Measurements from ENCODE around the gene B3GNT8. TPM values are rescaled to one million over a fixed set of nuclear protein-coding genes. Genes with fewer than 3 reads are reported as not detected.

The B3GNT8 gene
- total and polyA plus RNA-seq, 9 of the 15 experiments (the other 6 are each of a cell fraction or from before 2014, with no cell fraction given), result 0.11 to 2.9 (median 0.65) TPM; not detected in 2

DNA sequence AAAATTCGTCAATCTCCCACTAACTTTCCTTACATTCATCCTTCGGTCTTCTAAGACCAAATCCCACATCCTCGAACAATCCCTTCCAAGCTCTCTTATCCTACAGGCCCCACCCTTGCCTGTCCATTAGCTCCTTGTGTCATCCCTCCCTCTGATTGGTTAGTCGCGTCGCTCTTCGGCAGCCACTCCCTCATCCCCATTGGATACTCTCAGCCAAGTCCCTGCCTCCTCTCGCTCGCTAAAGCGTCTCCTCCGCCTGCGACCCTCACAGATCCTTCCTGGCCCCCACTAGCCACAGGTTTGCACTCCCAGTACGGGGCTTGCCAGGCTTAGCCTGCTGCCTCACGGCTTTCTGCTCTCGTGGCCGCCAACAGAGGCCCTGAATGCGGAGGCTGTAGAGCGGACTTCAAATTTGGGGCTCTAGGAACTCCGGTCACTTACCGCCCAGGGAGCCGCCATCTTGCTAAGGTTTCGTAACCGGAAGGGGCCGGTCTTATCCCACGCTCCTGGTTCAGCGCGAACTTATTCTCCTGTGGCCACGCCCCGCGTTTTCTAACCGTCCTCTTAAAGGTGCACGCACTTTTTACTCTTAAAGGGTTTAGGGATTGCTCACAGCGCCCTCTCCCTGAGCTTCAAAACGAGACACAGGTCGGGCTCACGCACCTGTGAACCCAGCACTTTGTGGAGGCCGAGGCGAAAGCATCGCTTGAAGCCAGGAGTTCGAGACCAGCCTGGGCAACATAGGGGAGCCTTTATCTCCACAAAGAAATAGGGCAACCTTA is 12.5 kb upstream of the B3GNT8 start, which contains the start of gene DMAC2 (continued):
- TF ChIP-seq TGIF2 (CRISPR knock-in tag; IDR thresholded peaks at IDR 0.05) (no peak), RFX7 (CRISPR knock-in tag; IDR thresholded peaks at IDR 0.05) (no peak), ZNF263 (CRISPR knock-in tag; IDR thresholded peaks at IDR 0.05; ENCODE audit: borderline replicate concordance) (no peak), IRF2 (CRISPR knock-in tag; IDR thresholded peaks at IDR 0.05) (no peak), ZNF695 (CRISPR knock-in tag; IDR thresholded peaks at IDR 0.05) (no peak), CSDE1 (IDR thresholded peaks at IDR 0.05) (no peak), PHB2 (IDR thresholded peaks at IDR 0.05; ENCODE audit: low read depth) (no peak), TAF9B (IDR thresholded peaks at IDR 0.05; ENCODE audit: partially characterized antibody) (peak; percentile 96), RBM39 (optimal IDR thresholded peaks at IDR 0.05; ENCODE audit: low read depth, low read length) (peak; percentile 51), ZBTB9 (CRISPR knock-in tag; IDR thresholded peaks at IDR 0.05) (0 out of 2 replicates have a peak, but pooled peaks have one; percentile 10), CCNT2 (IDR thresholded peaks at IDR 0.05; ENCODE audit: borderline replicate concordance, extremely low read depth, insufficient read length, low read depth, low read length) (no peak), ZNF778 (CRISPR knock-in tag; IDR thresholded peaks at IDR 0.05) (no peak), ELK1 (CRISPR knock-in tag; IDR thresholded peaks at IDR 0.05) (no peak), ZNF561 (CRISPR knock-in tag; conservative IDR thresholded peaks at IDR 0.05) (0 out of 2 replicates have a peak, but pooled peaks have one; percentile 39), ZNF512 (tag; IDR thresholded peaks at IDR 0.05) (no peak)
- TF ChIP-seq, protein P1, sequence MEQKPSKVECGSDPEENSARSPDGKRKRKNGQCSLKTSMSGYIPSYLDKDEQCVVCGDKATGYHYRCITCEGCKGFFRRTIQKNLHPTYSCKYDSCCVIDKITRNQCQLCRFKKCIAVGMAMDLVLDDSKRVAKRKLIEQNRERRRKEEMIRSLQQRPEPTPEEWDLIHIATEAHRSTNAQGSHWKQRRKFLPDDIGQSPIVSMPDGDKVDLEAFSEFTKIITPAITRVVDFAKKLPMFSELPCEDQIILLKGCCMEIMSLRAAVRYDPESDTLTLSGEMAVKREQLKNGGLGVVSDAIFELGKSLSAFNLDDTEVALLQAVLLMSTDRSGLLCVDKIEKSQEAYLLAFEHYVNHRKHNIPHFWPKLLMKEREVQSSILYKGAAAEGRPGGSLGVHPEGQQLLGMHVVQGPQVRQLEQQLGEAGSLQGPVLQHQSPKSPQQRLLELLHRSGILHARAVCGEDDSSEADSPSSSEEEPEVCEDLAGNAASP (IDR thresholded peaks at IDR 0.05), result no peak
- TF ChIP-seq, protein P2, sequence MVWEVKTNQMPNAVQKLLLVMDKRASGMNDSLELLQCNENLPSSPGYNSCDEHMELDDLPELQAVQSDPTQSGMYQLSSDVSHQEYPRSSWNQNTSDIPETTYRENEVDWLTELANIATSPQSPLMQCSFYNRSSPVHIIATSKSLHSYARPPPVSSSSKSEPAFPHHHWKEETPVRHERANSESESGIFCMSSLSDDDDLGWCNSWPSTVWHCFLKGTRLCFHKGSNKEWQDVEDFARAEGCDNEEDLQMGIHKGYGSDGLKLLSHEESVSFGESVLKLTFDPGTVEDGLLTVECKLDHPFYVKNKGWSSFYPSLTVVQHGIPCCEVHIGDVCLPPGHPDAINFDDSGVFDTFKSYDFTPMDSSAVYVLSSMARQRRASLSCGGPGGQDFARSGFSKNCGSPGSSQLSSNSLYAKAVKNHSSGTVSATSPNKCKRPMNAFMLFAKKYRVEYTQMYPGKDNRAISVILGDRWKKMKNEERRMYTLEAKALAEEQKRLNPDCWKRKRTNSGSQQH (CRISPR knock-in tag; IDR thresholded peaks at IDR 0.05), result no peak

Data from K562 (cell line).